CD4-positive, alpha-beta T cell treated with Interleukin-10 for 1 hour (primary cell): ENCODE measurements around the gene CD7.

Source experiments
- DNase-seq: peaks from one replicate; pipeline ENCODE4 v3.0.0-alpha.2; 2020

Gene CD7

DNA sequence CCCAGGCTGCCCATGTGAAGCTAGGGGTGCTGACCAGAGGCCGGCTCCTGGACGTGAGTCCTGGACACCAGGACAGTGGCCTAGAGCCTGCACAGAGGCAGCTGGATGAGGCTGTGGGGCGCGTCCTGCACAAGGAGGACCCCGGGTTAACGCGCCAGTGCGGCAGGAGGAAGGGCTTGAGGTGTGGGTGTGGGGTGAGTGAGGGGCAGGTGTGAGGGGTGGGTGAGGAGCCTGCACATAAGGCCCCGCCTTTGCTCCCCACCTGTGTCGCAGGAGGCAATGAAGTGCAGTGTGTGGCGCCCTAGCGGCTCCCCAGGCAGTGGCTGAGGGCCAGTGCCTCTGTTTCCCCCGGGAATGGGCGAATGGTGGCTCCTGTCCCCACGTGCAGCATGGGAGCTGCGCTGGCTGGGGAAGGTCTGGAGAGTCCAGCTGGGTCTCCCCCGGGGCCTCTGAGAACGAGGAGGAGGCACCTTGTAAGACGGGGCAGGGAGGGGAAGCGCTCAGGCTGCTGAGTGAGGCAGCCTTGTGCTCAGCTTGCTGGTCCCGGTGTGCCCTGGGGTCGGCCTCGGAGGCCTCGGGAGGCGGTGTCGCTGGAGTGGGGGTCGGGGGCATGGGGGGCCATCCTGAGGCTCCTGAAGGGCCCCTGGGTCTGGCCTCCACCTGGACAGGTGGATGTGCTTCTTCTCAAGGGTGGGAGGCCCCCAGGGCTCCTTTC lies 3.2 kb downstream of the CD7 start:
- no peak for DNase-seq

DNA sequence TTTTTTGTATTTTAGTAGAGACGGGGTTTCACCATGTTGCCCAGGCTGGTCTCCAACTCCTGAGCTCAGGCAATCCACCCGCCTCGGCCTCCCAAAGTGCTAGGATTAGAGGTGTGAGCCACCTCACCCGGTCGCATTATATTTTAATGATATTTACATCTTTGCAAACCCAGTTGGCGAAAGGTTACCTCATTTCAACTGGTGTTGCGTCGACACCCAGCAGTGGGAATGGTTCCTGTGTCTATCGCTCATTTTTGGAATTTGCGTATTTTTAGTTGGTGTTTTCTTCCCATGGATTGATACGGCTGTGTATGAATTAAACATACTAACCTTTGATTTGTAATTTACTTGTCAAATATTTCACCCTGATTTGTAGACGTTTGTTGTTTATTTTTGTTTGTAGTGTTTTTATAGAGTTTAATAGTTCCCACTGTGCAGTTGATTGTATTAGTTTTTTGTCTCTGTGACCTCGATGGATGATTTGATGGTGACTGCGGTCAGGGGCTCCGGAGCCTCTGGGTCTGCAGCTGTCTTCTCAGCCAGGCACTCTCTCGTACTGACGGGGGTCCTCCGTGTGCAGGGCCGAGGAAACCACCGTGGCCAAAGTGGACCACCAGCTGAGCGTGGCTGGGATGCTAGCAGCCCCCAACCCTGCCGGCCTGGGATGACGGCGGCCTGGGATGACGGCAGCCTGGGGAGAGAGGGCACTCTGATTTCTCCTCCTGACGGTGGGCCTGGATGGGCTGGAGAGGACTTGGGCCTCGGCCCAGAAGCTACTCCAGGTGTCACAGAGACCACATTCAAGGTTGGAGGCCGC lies 4.0 kb downstream of the CD7 start:
- DNase-seq = no peak

DNA sequence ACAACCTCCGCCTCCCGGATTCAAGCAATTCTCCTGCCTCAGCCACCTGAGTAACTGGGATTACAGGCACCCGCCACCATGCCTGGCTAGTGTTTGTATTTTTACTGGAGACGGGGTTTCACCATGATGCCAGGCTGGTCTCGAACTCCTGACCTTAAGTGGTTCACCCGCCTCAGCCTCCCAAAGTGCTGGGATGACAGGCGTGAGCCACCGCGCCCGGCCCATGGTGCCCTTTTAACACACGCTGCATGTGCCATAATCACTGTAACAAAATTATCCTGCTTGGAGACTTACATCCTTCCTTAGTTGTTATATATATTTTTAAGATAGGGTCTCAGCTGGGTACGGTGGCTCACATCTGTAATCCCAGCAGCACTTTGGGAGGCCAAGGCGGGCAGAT lies 5.4 kb downstream of the CD7 start:
- DNase-seq = no peak

DNA sequence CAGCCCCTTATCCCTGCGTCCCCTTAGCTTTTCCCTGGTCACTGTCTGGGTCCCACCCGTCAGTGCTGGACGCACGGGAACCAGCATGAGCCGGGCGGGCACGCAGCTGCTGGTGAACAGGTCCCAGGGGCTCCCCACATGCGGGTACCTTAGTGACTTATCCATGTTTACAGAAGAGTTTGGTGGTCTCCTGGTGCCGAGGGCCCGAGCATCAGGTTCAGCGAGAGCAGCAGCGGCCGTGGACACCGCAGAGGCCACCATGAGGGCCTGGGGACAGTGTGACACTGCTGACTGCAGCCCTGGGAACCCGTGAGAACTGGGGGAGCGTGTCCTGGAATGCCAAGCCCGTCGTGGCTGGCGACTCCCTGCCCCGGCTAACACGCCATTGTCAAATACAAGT lies 6.5 kb downstream of the CD7 start:
- DNase-seq = no peak

DNA sequence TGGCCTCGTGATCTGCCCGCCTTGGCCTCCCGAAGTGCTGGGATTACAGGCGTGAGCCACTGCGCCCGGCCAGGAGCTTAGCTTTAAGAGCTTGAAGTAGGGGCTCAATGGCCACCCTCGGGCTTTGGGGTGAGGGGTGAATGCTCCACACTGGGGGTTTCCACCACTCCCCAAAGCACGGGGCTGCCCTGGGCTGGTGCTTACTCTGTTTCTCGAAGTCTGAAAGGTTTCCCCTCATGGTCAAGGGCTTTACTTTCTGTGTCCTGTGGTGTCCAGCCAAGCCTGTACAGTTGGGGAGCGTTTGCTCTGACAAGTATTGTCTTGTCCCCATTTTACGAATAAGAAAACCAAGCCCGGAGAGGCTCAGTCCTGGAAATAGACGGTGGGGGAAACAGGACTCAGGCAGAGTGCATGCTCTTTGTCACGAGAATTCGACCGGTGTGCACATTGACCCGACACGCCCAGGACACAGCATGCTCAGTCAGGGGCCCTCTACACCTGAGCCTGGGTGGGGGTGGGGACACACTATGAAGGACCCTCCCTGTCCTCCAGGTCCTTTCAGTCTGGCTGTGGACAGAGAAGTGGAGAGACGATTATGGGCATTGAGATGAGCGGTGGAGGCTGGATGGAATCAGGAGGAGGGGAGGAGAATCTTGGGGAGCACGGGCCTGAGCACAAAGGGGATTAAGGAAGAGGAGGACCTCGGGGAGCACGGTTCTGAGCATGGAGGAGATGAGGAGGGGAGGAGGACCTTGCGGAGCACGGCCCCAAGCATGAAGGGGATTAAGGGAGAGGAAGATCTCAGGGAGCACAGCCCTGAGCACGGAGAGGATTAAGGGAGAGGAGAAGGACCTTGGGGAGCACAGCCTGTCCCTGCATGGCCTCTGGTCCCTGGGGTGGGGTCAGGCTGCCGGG lies 7.5 kb downstream of the CD7 start:
- DNase-seq = no peak

DNA sequence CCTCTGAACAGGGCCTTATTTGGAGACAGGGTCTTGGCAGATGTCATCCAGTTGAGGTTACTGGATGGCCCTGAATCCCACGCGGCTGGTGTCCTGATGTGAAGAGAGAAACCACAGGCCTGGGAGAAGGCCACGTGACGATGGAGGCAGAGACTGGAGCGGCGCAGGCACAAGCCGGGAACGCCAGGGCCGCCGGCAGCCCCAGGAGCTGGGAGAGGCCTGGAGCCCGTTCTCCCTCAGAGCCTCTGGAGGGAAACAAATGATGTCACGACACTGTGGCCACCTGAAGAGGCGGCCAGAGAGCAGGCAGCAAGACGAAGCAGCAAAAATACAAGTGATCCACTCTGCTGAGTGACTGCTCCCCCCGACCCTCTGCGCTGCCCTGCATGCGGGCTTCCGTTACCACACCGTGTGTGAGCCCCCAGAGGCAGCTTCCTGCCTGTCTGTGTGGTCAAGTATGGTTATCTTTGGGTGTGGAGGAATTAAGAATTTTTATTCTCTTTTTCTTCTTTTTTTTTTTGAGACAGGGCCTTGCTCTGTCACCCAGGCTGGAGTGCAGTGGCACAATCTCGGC lies 11.6 kb downstream of the CD7 start:
- DNase-seq = no peak

DNA sequence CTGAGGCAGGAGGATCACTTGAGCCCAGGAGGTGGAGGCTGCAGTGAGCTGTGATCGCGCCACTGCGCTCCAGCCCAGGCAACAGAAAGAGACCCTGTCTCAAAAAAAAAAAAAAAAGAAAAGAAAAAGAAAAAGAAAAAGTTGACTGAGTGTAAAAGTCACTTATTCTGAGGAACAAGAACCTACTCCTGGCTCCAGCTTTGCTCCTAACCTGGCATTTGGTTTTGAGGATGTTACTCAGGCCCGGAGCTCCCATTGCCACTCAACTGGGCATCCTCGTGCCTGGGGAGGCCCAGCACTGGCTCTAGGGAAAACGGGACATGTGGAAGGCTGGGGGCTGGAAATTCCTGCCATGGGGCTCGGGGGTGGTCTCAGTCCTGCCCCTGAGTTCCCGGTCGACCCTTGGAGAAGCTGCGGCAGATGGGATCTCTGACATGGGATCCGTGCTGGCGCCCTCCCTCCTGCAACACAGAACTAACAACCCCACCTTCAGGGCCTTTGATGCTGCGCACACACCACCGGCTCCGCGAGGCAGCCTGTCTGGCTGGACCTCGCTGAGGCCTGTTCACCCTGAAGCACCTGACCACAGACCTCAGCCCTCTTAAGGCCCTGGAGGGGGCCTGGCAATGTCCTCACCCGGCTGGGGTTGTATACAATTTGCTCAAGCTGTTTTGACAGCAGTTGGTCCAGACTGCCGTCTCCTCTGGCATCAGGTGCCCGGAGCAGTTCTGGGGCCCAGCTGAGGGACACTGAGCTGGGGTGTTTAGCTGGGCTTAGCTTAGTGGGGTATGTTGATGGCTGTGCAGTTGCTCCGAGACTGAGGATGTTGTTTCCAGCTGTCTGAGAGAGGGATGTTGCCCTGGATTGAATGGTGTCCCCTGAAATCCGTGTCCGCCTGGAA lies 12.3 kb downstream of the CD7 start:
- DNase-seq = no peak

DNA sequence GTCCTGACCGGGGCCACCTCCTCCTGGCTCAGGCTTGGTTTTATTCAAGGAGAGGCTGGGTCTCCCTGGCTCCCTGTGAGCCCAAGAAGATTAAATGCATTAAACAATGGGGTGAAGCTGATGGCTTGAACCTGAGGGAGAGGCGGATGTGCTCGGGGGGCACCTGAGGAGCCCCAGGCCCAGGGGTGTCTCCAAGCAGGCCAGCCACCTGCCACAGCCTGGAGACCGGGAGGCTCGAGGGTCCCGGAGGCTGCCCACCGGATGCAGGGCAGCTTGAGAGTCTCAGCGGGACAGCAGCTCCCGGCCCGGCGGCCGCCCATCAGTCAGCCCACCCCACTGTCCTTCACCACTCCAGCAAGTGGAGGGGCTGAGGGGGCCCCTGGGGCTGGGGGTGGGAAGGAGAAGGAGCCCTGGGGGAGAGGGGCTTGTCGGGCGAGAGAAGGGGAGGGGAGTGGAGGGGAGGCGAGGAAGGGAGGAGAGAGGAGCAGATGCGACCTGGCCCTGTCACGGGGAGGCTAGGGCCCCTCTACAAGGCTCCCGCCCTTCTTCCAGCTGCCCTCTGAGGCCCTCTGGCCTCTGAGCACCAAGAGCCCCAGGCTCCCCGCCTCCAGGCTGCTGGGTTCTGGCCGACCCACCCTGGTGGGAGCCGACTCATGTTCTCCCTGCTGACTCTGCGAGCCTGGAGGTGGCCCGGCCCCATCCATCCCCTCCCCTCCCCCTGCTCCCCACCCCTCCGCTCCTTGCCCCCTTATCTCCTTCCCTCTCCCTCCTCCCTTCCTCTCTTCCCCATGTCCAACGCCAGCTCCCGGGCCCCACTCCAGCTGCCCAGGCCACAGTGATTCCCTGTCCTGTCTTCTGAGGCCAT lies 13.2 kb downstream of the CD7 start:
- DNase-seq = no peak

DNA sequence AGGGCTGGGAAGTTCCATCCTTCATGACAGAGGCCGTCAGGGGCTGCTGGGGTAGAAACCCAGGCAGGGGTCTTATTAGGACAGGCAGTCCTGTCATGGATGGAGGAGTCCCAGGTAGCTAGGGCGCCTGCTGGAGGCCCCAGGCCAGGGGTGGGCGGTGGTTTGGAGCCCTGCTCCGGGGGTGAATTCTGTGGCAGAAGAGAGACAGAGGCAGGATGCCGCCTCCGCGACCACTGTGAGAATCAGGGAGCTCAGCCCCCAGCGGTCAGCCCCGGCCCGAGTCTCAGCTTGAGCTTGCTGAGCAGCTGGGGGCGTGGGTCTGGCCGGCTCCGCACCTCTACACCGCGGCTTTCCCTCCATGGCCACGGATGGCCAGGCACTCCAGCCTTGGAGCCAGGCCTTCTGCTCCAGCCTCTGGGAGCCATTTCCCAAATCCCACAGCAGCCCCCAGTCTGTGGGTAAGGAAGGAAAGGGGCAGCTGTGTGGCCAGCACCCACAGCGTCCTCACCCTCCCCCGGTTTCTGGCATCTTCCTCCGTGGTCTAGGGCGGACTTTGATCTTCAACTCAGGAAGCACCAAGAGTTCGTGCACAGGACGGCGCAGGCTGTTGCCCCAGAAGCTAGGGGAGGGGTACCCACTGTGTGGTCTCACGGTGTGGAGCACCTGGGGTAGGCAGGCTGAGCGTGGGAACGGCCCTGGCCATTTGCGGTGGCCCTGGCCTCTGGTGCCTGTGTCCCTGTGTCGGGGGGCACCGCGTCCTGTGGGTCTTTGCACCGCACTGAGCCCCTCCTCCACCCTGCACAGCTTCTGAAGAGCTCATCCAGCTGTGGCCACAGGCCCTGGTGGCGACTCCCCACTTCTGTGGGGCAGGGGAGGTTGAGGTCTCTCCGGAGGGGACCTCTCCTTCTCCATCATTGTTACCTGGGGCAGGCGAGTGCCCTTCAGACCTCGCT lies 14.1 kb downstream of the CD7 start:
- peak; percentile 59 for DNase-seq

DNA sequence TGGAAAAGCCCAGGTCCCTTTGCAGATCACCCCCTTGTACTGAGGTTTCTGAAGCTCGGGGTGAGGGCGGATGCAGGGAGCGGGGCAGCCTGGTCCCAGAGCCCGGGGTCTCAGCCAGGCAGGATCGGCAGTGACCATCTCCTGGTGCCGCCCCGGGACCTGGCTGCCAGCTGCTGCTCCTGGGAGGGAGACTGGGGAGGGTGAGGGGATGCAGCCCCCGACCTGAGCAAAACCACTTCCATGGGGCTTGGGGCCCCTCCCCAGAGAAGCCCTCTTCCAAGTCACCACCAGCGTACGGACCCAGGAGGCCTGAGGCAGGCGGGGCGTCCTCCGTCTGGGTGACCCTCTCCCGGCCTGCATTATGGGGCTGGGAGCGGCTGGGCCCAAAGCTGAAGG lies 14.8 kb downstream of the CD7 start:
- DNase-seq = no peak

DNA sequence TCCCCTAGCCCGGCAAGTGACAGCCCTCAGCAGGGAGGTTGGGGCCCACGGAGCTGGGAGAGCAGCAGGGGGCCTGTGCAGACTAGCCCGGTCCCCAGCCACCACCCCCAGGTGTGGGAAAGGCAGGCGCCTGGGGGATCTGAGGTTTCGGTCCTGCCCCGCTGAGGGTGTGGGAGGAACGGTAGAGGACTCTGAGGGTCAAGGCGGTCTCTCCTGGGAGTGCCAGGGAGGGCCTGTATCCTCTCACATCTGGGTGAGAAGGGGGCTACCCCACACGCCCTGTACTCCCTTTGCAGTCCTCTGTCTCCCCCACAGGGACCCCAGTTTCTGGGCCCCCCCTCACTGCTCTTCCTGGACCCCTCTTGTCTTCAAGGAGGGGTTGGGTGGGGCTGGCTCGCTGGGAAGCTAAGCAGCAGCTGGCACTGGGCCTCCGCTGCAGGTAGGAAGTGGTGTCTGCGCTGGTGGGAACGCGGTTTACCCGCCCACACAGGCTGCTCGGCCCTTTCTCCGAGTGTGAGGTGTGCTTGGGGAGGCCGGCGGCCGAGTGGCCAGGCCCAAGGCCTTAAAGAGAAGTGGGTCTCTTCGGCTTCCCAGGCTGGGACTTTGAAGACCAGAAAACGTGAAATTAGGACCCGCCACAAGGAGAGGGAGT lies 15.4 kb downstream of the CD7 start:
- DNase-seq = peak; percentile 56

DNA sequence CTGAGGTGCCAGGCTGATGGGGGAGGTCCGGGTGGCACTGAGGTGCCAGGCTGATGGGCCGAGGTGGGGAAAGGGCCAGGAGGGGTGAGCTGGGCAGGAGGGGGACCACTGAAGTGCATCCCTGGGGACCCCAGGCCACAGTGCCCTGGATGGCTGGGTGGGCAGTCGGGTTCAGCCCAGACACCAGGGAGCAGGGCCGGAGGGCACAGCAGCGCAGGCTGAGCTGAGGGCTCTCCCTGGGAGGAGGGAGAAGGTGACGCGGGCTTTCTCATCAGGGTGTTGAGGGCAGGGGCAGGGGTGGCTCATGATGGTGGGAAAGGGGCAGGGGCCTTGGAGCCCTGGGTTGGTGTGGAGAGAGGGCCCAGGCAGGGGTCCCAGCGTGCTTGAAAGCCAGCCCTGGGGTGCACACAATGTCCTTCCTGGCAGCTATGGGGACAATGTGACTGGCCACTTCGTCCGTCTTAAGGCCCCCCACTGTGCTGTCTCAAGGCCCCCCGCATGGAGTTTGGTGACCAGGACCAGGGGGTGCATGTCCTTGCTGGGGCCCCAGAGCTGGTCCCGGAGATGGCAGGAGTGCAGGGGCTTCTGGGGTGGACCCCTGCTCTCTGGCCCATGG lies 16.0 kb downstream of the CD7 start:
- DNase-seq = no peak

DNA sequence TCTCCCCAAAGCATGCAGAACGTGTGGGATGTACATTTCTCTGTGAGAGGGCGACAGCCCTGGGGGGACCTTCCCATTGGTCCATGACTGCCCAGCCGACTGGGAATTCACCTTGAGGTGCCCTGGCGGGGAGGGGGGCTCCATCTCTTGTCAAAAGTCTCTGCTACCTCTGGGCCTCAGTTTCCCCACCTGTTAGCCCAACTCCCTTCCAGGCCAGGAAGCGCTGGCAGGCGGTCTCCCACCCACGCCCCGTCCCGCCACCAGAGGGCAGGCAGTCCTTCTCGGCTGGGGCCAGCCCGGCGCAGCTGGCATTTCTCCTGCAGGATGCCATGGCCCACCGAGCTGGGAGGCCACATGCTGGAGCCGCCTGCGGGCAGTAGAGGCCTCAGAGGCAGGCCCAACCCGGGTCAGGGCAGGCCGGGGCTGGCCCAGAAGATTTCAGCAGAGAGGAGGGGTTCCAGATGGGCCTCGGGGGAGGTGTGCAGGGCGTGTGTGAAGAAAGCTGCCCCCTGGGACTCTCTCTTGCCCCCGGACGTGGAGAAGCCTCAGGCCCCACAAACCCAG lies 16.6 kb downstream of the CD7 start:
- peak; percentile 71 for DNase-seq

DNA sequence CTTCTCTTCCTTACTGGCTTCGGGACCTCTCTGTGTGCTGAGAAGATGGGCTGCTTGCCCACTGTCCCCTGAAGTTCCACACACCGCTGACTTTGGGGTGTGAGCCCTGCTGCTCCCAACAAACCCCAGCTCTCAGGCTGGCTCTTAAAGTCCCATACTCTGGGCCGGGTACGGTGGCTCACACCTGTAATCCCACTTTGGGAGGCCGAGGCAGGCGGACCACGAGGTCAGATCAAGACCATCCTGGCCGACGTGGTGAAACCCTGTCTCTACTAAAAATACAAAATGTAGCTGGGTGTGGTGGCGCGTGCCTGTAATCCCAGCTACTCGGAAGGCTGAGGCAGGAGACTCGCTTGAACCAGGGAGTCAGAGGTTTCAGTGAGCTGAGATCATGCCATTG lies 17.2 kb downstream of the CD7 start:
- DNase-seq = no peak

DNA sequence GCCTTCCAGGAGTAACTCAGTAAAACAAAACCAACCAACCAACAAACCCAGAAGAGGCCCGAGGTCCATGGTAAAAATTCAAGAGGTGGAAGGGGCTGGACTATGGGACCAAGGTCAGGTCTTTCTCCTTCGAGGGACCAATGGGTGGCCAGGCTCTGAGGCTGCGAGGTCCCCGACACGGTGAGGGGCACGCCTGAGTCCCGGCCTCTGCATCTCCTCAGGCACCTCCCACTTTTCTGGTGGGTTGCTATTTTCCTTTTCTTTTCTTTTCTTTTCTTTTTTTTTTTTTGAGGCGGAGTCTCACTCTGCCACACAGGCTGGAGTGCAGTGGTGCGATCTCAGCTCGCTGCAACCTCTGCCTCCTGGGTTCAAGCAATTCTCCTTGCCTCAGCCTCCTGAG lies 18.0 kb downstream of the CD7 start:
- no peak for DNase-seq

DNA sequence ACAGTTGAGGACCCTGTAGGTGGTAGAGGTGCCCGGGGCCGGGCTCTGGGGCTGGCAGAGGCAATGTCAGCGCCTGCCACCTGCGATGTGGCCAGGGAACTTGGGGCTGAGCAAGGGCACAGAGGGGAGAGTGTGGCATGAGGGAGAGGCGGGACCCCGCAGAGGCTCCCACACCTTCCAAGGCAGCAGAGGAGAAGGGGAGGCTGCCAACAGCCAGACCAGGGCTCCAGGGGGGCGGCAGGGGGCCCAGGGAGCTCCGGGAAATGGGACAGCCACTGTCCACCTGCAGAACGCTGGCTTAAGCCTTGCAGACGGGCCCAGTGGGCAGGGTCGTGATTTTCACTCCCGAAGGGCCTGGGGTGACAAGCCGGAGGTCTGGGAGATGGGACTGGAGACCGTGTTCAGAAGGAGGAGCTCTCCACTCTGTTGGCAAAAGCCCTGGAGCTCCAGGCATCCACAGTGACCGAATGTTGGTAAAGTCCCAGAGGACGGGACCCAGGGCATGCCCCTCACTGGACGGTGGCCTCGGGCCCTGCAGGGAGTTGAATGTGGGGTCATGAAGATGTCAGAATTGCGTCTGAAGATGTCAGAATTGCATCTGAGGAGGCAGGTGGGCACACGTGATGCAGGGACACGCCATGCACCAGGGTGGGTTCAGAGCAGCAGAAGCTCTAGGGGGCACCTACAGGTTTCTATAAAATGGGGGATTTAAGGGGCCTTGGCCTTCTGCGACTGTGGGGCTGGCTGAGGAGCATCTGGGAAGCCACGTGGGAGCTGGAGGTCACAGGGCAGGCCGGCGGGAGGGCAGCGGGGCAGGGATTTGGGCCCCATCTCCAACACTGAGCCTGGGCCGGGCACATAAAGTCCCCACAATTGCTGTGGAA lies 18.6 kb downstream of the CD7 start:
- no peak for DNase-seq
